Measurements from ENCODE around the gene STARD7.
A peak's percentile ranks its signal among the peaks of the same experiment; 100 is the strongest.

STARD7 gene

GRCh38 chr2:96146153-96146880 is 62.3 kb downstream of the STARD7 start:
- Histone ChIP-seq H3K36me3 (ENCODE audit: control insufficient read depth, low read length) (peaks cover 32% of the 10 kb centered on the region), H3K79me2 (ENCODE audit: control insufficient read depth, low read length) (peaks cover 29% of the 10 kb centered on the region), H3F3A (ENCODE audit: control insufficient read depth, insufficient read depth) (peaks cover 19% of the 10 kb centered on the region), H4K20me1 (ENCODE audit: control insufficient read depth, insufficient read depth, low read depth, low read length) (peaks cover 20% of the 10 kb centered on the region), H3K4me3 (ENCODE audit: low read length) (peak overlapping the region; percentile 97), H3K9me2 (replicated peaks; ENCODE audit: control insufficient read depth, low read length) (no peaks in the 10 kb centered on the region), H3K4me1 (ENCODE audit: control insufficient read depth, low read length) (peaks cover 78% of the 10 kb centered on the region), H3K9me3 (ENCODE audit: control insufficient read depth, insufficient read depth, low read length) (no peaks in the 10 kb centered on the region), H3K27ac (ENCODE audit: low read depth, low read length) (peak overlapping the region; percentile 90), H3K4me2 (ENCODE audit: low read length) (peak overlapping the region; percentile 94), H3K27me3 (ENCODE audit: control insufficient read depth, low read length) (no peaks in the 10 kb centered on the region)
- TF ChIP-seq EZH2phosphoT487 (IDR thresholded peaks at IDR 0.05; ENCODE audit: borderline replicate concordance, low read length) (no peak), CTCF (IDR thresholded peaks at IDR 0.05; ENCODE audit: low read depth, low read length, poor library complexity, severe bottlenecking) (no peak)

GRCh38 chr2:96145848-96146152 is 62.8 kb downstream of the STARD7 start:
- Histone ChIP-seq H3K27me3 (ENCODE audit: control insufficient read depth, low read length) (no peaks in the 10 kb centered on the region), H3F3A (ENCODE audit: control insufficient read depth, insufficient read depth) (peaks cover 19% of the 10 kb centered on the region), H3K79me2 (ENCODE audit: control insufficient read depth, low read length) (peaks cover 29% of the 10 kb centered on the region), H3K36me3 (ENCODE audit: control insufficient read depth, low read length) (peaks cover 32% of the 10 kb centered on the region), H4K20me1 (ENCODE audit: control insufficient read depth, insufficient read depth, low read depth, low read length) (peaks cover 20% of the 10 kb centered on the region), H3K27ac (ENCODE audit: low read depth, low read length) (peak overlapping the region; percentile 90), H3K4me2 (ENCODE audit: low read length) (peak overlapping the region; percentile 94), H3K9me2 (replicated peaks; ENCODE audit: control insufficient read depth, low read length) (no peaks in the 10 kb centered on the region), H3K4me3 (ENCODE audit: low read length) (peak overlapping the region; percentile 97), H3K4me1 (ENCODE audit: control insufficient read depth, low read length) (peaks cover 72% of the 10 kb centered on the region), H3K9me3 (ENCODE audit: control insufficient read depth, insufficient read depth, low read length) (no peaks in the 10 kb centered on the region)
- TF ChIP-seq CTCF (IDR thresholded peaks at IDR 0.05; ENCODE audit: low read depth, low read length, poor library complexity, severe bottlenecking) = no peak
- TF ChIP-seq EZH2phosphoT487 (IDR thresholded peaks at IDR 0.05; ENCODE audit: borderline replicate concordance, low read length) = no peak

- peaks cover 23% of the 10 kb centered on the region for H3F3A ChIP-seq (ENCODE audit: control insufficient read depth, insufficient read depth)
- H3K4me3 ChIP-seq (ENCODE audit: low read length) = peak within 1 kb of the TSS; percentile 97
- peaks cover 32% of the 10 kb centered on the region for H3K36me3 ChIP-seq (ENCODE audit: control insufficient read depth, low read length)
- H3K27ac ChIP-seq (ENCODE audit: low read depth, low read length) = peak within 1 kb of the TSS; percentile 90
- H3K27me3 ChIP-seq (ENCODE audit: control insufficient read depth, low read length) = no peaks in the 10 kb centered on the region
- H4K20me1 ChIP-seq (ENCODE audit: control insufficient read depth, insufficient read depth, low read depth, low read length) = peaks cover 20% of the 10 kb centered on the region
- no peaks in the 10 kb centered on the region for H3K9me2 ChIP-seq (replicated peaks; ENCODE audit: control insufficient read depth, low read length)
- H3K4me1 ChIP-seq (ENCODE audit: control insufficient read depth, low read length) = peaks cover 69% of the 10 kb centered on the region
- H3K79me2 ChIP-seq (ENCODE audit: control insufficient read depth, low read length) = peaks cover 29% of the 10 kb centered on the region
- H3K9me3 ChIP-seq (ENCODE audit: control insufficient read depth, insufficient read depth, low read length) = no peaks in the 10 kb centered on the region
- TF ChIP-seq EZH2phosphoT487 (IDR thresholded peaks at IDR 0.05; ENCODE audit: borderline replicate concordance, low read length) = no peak
- TF ChIP-seq CTCF (IDR thresholded peaks at IDR 0.05; ENCODE audit: low read depth, low read length, poor library complexity, severe bottlenecking) = no peak
- H3K4me2 ChIP-seq (ENCODE audit: low read length) = peak within 1 kb of the TSS; percentile 94
Measured at GRCh38 chr2:96145036-96145847, 63.4 kb downstream of the STARD7 start, which contains the start of gene DUSP2. Gene DUSP2 (minus strand): TSS chr2:96145440. CDS start chr2:96145354, 86 bp downstream.
